HepG2 (cell line): ENCODE results near the gene PYGO2. TPM values are rescaled to one million over a fixed set of nuclear protein-coding genes. Genes with fewer than 3 reads are reported as not detected.

ENCODE experiments used
- AGO1 ChIP-seq: fragments of 200-400 bp; formaldehyde crosslinking; IDR thresholded peaks from 2 replicates; pipeline ENCODE4 v1.6.1; 2017; ENCODE audit warnings: mild to moderate bottlenecking, low read depth, low read length, moderate library complexity; ENCODE audit not compliant: poor library complexity, severe bottlenecking
- ARNTL ChIP-seq: sonication (generic); formaldehyde crosslinking; IDR thresholded peaks from 2 replicates; pipeline ENCODE4 v1.4.0; 2020; ENCODE audit warnings: mild to moderate bottlenecking, missing genetic modification reagents
- GABPA ChIP-seq, 2 experiments: IDR thresholded peaks; 2 replicates each; pipeline ENCODE4 v1.6.1; 2011 to 2016; ENCODE audit warnings: low read depth in 2 of 2, low read length in 1 of 2, missing biosample characterization in 1 of 2, missing genetic modification characterization in 1 of 2
- MED1 ChIP-seq: sonication (generic); formaldehyde crosslinking; IDR thresholded peaks from 2 replicates; pipeline ENCODE4 v1.4.0; 2020; ENCODE audit warnings: missing genetic modification reagents
- NKX3-1 ChIP-seq: sonication (generic); formaldehyde crosslinking; IDR thresholded peaks from 2 replicates; pipeline ENCODE4 v1.5.0; 2020; ENCODE audit warnings: missing genetic modification reagents
- REPIN1 ChIP-seq: sonication (generic); formaldehyde crosslinking; IDR thresholded peaks from 2 replicates; pipeline ENCODE4 v1.8.0; 2022; ENCODE audit warnings: missing genetic modification reagents, low read depth, mild to moderate bottlenecking, borderline replicate concordance
- ZBTB1 ChIP-seq: sonication (generic); formaldehyde crosslinking; IDR thresholded peaks from 2 replicates; pipeline ENCODE4 v1.4.0; 2020; ENCODE audit warnings: missing genetic modification reagents, borderline replicate concordance
- polyA plus RNA-seq, 8 experiments: library from polyadenylated mRNA; depleted of rRNA in 3 of 8; stranded (reverse) in 7 of 8; unstranded in 1 of 8; fragments of >200 nt; fragmentation: Illumina TruSeq in 4 of 8; extraction: Trizol in 4 of 8; gene quantifications; 2 replicates each; pipeline versions ENCODE4 v1.2.1 to v1.2.3, GENCODE V29; 2011 to 2016; ENCODE audit warnings: low read depth in 4 of 8, missing spikeins in 1 of 8, mixed read lengths in 1 of 8; ENCODE audit not compliant: insufficient read depth in 1 of 8
- total RNA-seq, 5 experiments: library from RNA; depleted of rRNA; stranded (reverse); fragments of >200 nt; fragmentation: Illumina TruSeq; extraction: Trizol; gene quantifications; 2 replicates each; pipeline ENCODE4 v1.2.3, GENCODE V29; 2016; ENCODE audit warnings: low read depth in 1 of 5
- TF ChIP-seq, protein P1 (sequence below): sonication (generic); formaldehyde crosslinking; IDR thresholded peaks from 2 replicates; pipeline ENCODE4 v1.5.1; 2020; ENCODE audit warnings: missing genetic modification reagents, mild to moderate bottlenecking, borderline replicate concordance
- TF ChIP-seq, protein P2 (sequence below): sonication (generic); formaldehyde crosslinking; IDR thresholded peaks from 2 replicates; pipeline ENCODE4 v1.8.0; 2023; ENCODE audit warnings: mild to moderate bottlenecking, missing genetic modification reagents
- TF ChIP-seq, protein P3 (sequence below): sonication (generic); formaldehyde crosslinking; IDR thresholded peaks from 2 replicates; pipeline ENCODE4 v1.4.0; 2020; ENCODE audit warnings: missing genetic modification reagents, borderline replicate concordance
- TF ChIP-seq, protein P4 (sequence below): sonication (generic); formaldehyde crosslinking; IDR thresholded peaks from 2 replicates; pipeline ENCODE4 v1.4.0; 2020; ENCODE audit warnings: missing genetic modification reagents, borderline replicate concordance
- TF ChIP-seq, protein P5 (sequence below): sonication (generic); formaldehyde crosslinking; IDR thresholded peaks from 2 replicates; pipeline ENCODE4; 2020; ENCODE audit warnings: missing genetic modification reagents, mild to moderate bottlenecking, borderline replicate concordance
- TF ChIP-seq, protein P6 (sequence below): sonication (generic); formaldehyde crosslinking; IDR thresholded peaks from 2 replicates; pipeline ENCODE4 v1.8.0; 2022; ENCODE audit warnings: missing genetic modification reagents, mild to moderate bottlenecking, borderline replicate concordance

PYGO2 gene
- total and polyA plus RNA-seq, 2 of the 13 experiments (the other 11 are each of a cell fraction or from before 2014, with no cell fraction given): 20.3 to 21.8 TPM

DNA sequence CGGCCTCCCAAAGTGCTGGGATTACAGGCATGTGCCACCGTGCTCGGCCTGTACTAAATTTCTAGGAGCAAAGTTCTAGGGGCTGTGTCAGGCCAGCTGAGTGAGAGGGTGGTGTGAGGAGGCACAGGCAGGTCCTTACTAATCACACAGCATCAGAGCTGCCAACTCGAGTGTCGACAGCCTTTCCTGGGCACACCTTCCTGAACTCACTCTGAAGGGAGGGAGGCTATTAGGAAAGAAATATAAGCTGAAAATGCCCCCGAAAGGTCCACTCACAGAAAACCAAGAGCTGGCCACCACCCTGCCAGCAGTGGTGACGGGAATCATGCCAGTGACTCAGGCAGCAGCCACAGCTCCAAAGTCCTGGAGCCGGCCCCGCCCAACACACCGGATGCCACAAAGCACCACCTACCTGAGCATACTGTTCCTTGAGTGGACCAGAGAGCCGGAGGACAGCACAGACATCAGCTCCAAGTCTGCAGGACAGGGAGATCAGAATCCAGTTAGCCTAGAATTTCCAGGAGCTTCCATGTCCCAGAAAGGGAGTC lies 29.6 kb downstream of the PYGO2 start (continued):
- TF ChIP-seq, protein P1, sequence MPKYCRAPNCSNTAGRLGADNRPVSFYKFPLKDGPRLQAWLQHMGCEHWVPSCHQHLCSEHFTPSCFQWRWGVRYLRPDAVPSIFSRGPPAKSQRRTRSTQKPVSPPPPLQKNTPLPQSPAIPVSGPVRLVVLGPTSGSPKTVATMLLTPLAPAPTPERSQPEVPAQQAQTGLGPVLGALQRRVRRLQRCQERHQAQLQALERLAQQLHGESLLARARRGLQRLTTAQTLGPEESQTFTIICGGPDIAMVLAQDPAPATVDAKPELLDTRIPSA (CRISPR knock-in tag): no peak
- TF ChIP-seq AGO1: no peak
- TF ChIP-seq, protein P2, sequence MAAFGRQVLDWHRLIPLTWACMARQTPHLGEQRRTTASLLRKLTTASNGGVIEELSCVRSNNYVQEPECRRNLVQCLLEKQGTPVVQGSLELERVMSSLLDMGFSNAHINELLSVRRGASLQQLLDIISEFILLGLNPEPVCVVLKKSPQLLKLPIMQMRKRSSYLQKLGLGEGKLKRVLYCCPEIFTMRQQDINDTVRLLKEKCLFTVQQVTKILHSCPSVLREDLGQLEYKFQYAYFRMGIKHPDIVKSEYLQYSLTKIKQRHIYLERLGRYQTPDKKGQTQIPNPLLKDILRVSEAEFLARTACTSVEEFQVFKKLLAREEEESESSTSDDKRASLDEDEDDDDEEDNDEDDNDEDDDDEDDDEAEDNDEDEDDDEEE (CRISPR knock-in tag): no peak
- peak; percentile 28; the same call in 1 of the 2 replicates for TF ChIP-seq ARNTL
- no peak for TF ChIP-seq NKX3-1 (CRISPR knock-in tag)
- TF ChIP-seq, protein P3, sequence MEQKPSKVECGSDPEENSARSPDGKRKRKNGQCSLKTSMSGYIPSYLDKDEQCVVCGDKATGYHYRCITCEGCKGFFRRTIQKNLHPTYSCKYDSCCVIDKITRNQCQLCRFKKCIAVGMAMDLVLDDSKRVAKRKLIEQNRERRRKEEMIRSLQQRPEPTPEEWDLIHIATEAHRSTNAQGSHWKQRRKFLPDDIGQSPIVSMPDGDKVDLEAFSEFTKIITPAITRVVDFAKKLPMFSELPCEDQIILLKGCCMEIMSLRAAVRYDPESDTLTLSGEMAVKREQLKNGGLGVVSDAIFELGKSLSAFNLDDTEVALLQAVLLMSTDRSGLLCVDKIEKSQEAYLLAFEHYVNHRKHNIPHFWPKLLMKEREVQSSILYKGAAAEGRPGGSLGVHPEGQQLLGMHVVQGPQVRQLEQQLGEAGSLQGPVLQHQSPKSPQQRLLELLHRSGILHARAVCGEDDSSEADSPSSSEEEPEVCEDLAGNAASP (CRISPR knock-in tag): no peak
- TF ChIP-seq, protein P4, sequence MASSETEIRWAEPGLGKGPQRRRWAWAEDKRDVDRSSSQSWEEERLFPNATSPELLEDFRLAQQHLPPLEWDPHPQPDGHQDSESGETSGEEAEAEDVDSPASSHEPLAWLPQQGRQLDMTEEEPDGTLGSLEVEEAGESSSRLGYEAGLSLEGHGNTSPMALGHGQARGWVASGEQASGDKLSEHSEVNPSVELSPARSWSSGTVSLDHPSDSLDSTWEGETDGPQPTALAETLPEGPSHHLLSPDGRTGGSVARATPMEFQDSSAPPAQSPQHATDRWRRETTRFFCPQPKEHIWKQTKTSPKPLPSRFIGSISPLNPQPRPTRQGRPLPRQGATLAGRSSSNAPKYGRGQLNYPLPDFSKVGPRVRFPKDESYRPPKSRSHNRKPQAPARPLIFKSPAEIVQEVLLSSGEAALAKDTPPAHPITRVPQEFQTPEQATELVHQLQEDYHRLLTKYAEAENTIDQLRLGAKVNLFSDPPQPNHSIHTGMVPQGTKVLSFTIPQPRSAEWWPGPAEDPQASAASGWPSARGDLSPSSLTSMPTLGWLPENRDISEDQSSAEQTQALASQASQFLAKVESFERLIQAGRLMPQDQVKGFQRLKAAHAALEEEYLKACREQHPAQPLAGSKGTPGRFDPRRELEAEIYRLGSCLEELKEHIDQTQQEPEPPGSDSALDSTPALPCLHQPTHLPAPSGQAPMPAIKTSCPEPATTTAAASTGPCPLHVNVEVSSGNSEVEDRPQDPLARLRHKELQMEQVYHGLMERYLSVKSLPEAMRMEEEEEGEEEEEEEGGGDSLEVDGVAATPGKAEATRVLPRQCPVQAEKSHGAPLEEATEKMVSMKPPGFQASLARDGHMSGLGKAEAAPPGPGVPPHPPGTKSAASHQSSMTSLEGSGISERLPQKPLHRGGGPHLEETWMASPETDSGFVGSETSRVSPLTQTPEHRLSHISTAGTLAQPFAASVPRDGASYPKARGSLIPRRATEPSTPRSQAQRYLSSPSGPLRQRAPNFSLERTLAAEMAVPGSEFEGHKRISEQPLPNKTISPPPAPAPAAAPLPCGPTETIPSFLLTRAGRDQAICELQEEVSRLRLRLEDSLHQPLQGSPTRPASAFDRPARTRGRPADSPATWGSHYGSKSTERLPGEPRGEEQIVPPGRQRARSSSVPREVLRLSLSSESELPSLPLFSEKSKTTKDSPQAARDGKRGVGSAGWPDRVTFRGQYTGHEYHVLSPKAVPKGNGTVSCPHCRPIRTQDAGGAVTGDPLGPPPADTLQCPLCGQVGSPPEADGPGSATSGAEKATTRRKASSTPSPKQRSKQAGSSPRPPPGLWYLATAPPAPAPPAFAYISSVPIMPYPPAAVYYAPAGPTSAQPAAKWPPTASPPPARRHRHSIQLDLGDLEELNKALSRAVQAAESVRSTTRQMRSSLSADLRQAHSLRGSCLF (CRISPR knock-in tag): no peak
- peak; percentile 58 for TF ChIP-seq MED1
- TF ChIP-seq ZBTB1 (CRISPR knock-in tag): no peak
- TF ChIP-seq REPIN1 (CRISPR knock-in tag): no peak
- TF ChIP-seq, protein P5, sequence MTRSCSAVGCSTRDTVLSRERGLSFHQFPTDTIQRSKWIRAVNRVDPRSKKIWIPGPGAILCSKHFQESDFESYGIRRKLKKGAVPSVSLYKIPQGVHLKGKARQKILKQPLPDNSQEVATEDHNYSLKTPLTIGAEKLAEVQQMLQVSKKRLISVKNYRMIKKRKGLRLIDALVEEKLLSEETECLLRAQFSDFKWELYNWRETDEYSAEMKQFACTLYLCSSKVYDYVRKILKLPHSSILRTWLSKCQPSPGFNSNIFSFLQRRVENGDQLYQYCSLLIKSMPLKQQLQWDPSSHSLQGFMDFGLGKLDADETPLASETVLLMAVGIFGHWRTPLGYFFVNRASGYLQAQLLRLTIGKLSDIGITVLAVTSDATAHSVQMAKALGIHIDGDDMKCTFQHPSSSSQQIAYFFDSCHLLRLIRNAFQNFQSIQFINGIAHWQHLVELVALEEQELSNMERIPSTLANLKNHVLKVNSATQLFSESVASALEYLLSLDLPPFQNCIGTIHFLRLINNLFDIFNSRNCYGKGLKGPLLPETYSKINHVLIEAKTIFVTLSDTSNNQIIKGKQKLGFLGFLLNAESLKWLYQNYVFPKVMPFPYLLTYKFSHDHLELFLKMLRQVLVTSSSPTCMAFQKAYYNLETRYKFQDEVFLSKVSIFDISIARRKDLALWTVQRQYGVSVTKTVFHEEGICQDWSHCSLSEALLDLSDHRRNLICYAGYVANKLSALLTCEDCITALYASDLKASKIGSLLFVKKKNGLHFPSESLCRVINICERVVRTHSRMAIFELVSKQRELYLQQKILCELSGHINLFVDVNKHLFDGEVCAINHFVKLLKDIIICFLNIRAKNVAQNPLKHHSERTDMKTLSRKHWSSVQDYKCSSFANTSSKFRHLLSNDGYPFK (CRISPR knock-in tag): peak; percentile 70; the same call in 1 of the 2 replicates
- TF ChIP-seq, protein P6, sequence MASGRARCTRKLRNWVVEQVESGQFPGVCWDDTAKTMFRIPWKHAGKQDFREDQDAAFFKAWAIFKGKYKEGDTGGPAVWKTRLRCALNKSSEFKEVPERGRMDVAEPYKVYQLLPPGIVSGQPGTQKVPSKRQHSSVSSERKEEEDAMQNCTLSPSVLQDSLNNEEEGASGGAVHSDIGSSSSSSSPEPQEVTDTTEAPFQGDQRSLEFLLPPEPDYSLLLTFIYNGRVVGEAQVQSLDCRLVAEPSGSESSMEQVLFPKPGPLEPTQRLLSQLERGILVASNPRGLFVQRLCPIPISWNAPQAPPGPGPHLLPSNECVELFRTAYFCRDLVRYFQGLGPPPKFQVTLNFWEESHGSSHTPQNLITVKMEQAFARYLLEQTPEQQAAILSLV (CRISPR knock-in tag): 0 out of 2 replicates have a peak, but pooled peaks have one; percentile 48
- TF ChIP-seq GABPA (IDR thresholded peaks at IDR 0.05; ENCODE audit: low read depth, low read length): no peak
- peak; percentile 56; the same call in 1 of the 2 replicates for TF ChIP-seq GABPA (CRISPR knock-in tag; IDR thresholded peaks at IDR 0.05; ENCODE audit: low read depth)
